ENCODE results near the gene PHF23.

DNA sequence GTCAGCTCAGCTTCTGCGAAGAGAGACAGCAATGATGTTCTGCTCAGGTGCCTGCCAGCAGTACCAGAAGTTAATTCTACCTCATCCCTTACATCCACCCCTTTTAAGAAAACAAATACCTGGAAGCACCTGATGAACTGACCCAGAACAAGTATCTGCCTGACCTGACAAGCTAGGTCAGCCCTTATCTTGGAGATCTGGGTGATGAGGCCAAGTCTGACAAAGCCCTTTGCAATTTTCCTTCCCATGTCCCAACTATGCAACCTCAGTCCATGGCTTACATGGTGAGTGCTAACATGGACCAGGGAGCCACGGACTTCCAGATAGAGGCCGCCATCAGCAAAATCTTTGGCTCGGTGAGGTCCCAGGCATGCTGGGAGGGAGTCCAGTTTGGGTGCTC lies 15.9 kb downstream of the PHF23 start:
- TF ChIP-seq, protein P1, sequence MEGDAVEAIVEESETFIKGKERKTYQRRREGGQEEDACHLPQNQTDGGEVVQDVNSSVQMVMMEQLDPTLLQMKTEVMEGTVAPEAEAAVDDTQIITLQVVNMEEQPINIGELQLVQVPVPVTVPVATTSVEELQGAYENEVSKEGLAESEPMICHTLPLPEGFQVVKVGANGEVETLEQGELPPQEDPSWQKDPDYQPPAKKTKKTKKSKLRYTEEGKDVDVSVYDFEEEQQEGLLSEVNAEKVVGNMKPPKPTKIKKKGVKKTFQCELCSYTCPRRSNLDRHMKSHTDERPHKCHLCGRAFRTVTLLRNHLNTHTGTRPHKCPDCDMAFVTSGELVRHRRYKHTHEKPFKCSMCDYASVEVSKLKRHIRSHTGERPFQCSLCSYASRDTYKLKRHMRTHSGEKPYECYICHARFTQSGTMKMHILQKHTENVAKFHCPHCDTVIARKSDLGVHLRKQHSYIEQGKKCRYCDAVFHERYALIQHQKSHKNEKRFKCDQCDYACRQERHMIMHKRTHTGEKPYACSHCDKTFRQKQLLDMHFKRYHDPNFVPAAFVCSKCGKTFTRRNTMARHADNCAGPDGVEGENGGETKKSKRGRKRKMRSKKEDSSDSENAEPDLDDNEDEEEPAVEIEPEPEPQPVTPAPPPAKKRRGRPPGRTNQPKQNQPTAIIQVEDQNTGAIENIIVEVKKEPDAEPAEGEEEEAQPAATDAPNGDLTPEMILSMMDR (conservative IDR thresholded peaks at IDR 0.05; ENCODE audit: low read depth, low read length): no peak
- TF ChIP-seq EZH2phosphoT487 (IDR thresholded peaks at IDR 0.05; ENCODE audit: borderline replicate concordance, low read length): no peak
